Stimulated activated CD8-positive, alpha-beta memory T cell treated with anti-CD3 and anti-CD28 coated beads, Interleukin-7, amount 100 ng/mL, for 1 hour (primary cell): ENCODE data around the gene CCNY.
"Not testable (repeated sequence)": the region's sequence is repeated elsewhere in the genome, so short reads cannot be mapped to it uniquely, and the experiment has no call there.

Source experiments
- DNase-seq, 2 donors: peaks; one replicate each; pipeline ENCODE4 v3.0.0-alpha.2; 2020; ENCODE audit warnings: low read depth in 2 of 2

CCNY gene

GRCh38 chr10:35517431-35518181 is 181.3 kb downstream of the CCNY start:
- DNase-seq, result no peak

GRCh38 chr10:35518187-35518586 is 181.9 kb downstream of the CCNY start:
- not testable (repeated sequence) for DNase-seq

GRCh38 chr10:35520996-35521395 is 184.7 kb downstream of the CCNY start:
- no peak for DNase-seq

GRCh38 chr10:35523670-35524225 is 187.4 kb downstream of the CCNY start:
- DNase-seq, result no peak

- DNase-seq, result no peak
Observed at GRCh38 chr10:35526746-35527145, 190.4 kb downstream of the CCNY start.

GRCh38 chr10:35532141-35532540 is 195.8 kb downstream of the CCNY start:
- no peak for DNase-seq

GRCh38 chr10:35533565-35533964 is 197.3 kb downstream of the CCNY start:
- DNase-seq, result no peak

- DNase-seq, result no peak
Observed at GRCh38 chr10:35535136-35535535, 198.8 kb downstream of the CCNY start.

GRCh38 chr10:35536789-35537188 is 200.5 kb downstream of the CCNY start:
- DNase-seq, result no peak

GRCh38 chr10:35537925-35538324 is 201.6 kb downstream of the CCNY start:
- DNase-seq, result not testable (repeated sequence)

- no peak for DNase-seq
Observed at GRCh38 chr10:35540296-35541164, 204.2 kb downstream of the CCNY start.

- no peak for DNase-seq
Observed at GRCh38 chr10:35541720-35542119, 205.4 kb downstream of the CCNY start.

- DNase-seq, result no peak
Observed at GRCh38 chr10:35542303-35542702, 206.0 kb downstream of the CCNY start.

GRCh38 chr10:35545079-35545657 is 208.9 kb downstream of the CCNY start:
- DNase-seq, result no peak

- no peak for DNase-seq
Observed at GRCh38 chr10:35545878-35546590, 209.7 kb downstream of the CCNY start.

- no peak for DNase-seq
Observed at GRCh38 chr10:35546824-35547225, 210.5 kb downstream of the CCNY start.

- DNase-seq, result no peak
Observed at GRCh38 chr10:35552650-35553342, 216.5 kb downstream of the CCNY start.

GRCh38 chr10:35554036-35554435 is 217.7 kb downstream of the CCNY start:
- DNase-seq, result no peak

- no peak for DNase-seq
Observed at GRCh38 chr10:35554461-35555056, 218.2 kb downstream of the CCNY start.
